ENCODE results near the gene HELT. TPM values are rescaled to one million over a fixed set of nuclear protein-coding genes. Genes with fewer than 3 reads are reported as not detected.

Gene HELT
- total and polyA plus RNA-seq, 2 of the 4 experiments (the other 2 are of a cell fraction): not detected

GRCh38 chr4:185066179-185066578, 47.9 kb downstream of the HELT start:
- in situ Hi-C loops (cut with MboI; ENCODE audit: low sequenced_read_pairs) (no loop called here), intact Hi-C loops (cut with micrococcal nuclease) (no loop called here), dilution Hi-C loops (cut with HindIII; ENCODE audit: low sequenced_read_pairs, unreplicated experiment) (no loop called here)
- no peak overlapping the region for H4K91ac ChIP-seq (ENCODE audit: insufficient read depth, low read depth, low read length)
- no peak overlapping the region for H2AK9ac ChIP-seq (replicated peaks; ENCODE audit: low read depth, low read length, poor library complexity)
- H2BK5ac ChIP-seq (ENCODE audit: low read depth, low read length, poor library complexity, severe bottlenecking): no peak overlapping the region
- H3K56ac ChIP-seq (ENCODE audit: extremely low read depth, insufficient read depth, low read length): no peak overlapping the region
- no peaks in the 10 kb centered on the region for H3K9me3 ChIP-seq (ENCODE audit: control insufficient read depth, insufficient read depth, low read length)
- ChIA-PET CTCF (no interaction called here), POLR2A (ENCODE audit: unreplicated experiment) (no interaction called here)
- H2AFZ ChIP-seq (replicated peaks; ENCODE audit: low read length, poor library complexity): no peak overlapping the region
- no peak overlapping the region for H4K8ac ChIP-seq (ENCODE audit: low read depth in 2 of 2, low read length in 2 of 2)
- TF ChIP-seq RAD21 (IDR thresholded peaks at IDR 0.05; ENCODE audit: low read length) (no peak), POLR2A (IDR thresholded peaks at IDR 0.05; ENCODE audit: low read depth, low read length) (no peak), ELK1 (IDR thresholded peaks at IDR 0.05; ENCODE audit: borderline replicate concordance, low read depth, low read length) (no peak), CTCF (conservative IDR thresholded peaks at IDR 0.05; ENCODE audit: low read depth, low read length) (no peak), MAZ (IDR thresholded peaks at IDR 0.05; ENCODE audit: borderline replicate concordance, low read depth, low read length) (no peak)
- no peak overlapping the region for H3K27ac ChIP-seq (ENCODE audit: insufficient read depth, low read length)
- no TSS peak for BruUV-seq (replicated peaks)
- no peak overlapping the region for H3K14ac ChIP-seq (replicated peaks; ENCODE audit: low read depth, low read length)
- no peak overlapping the region for H3K4ac ChIP-seq (ENCODE audit: low read depth, low read length)
- H3K79me1 ChIP-seq (ENCODE audit: low read depth in 1 of 2, low read length in 2 of 2): no peaks in the 10 kb centered on the region
- no peak overlapping the region for H3K18ac ChIP-seq (ENCODE audit: low read depth, low read length)
- no peak overlapping the region for H2BK120ac ChIP-seq (ENCODE audit: low read depth, low read length)
- H3K4me1 ChIP-seq (ENCODE audit: control insufficient read depth, insufficient read depth, low read length): no peaks in the 10 kb centered on the region
- no peak overlapping the region for H2BK20ac ChIP-seq (ENCODE audit: low read depth, low read length)
- no peak overlapping the region for H3K9ac ChIP-seq (ENCODE audit: low read depth, low read length)
- H2AK5ac ChIP-seq (ENCODE audit: low read depth, low read length): no peak overlapping the region
- WGBS, 2 experiments (ENCODE audit: extremely low coverage in 2 of 2, insufficient read length in 1 of 2): no CpG with 5 or more reads among the region's 5 CpGs
- H3K4me2 ChIP-seq (ENCODE audit: low read depth, low read length): no peak overlapping the region
- H3K27me3 ChIP-seq (ENCODE audit: control insufficient read depth, insufficient read depth, low read length): no peaks in the 10 kb centered on the region
- no peak overlapping the region for H2BK15ac ChIP-seq (ENCODE audit: low read depth, low read length)
- ATAC-seq (ENCODE audit: low read depth): no peak
- no peaks in the 10 kb centered on the region for H3K9me1 ChIP-seq (ENCODE audit: insufficient read depth, low read length)
- no peak overlapping the region for H3K23ac ChIP-seq (ENCODE audit: low read depth, low read length)
- DNase-seq: no peak
- no peak overlapping the region for H4K5ac ChIP-seq (ENCODE audit: low read depth, low read length)
- H3K4me3 ChIP-seq (ENCODE audit: insufficient read depth, low read depth, low read length): no peak overlapping the region
- H4K20me1 ChIP-seq (ENCODE audit: insufficient read depth, low read length): no peaks in the 10 kb centered on the region
- no peaks in the 10 kb centered on the region for H3K36me3 ChIP-seq (ENCODE audit: control insufficient read depth, insufficient read depth, low read length)
